Neural progenitor cell (in vitro differentiated cells): ENCODE results near the gene SPAG7. TPM values are rescaled to one million over a fixed set of nuclear protein-coding genes. Genes with fewer than 3 reads are reported as not detected.

ENCODE experiments used
- DNase-seq: peaks from one replicate; pipeline ENCODE4 v3.0.0-alpha.2; 2016; ENCODE audit warnings: low spot score
- H2AFZ ChIP-seq: fragments of 200-600 bp; sonication (generic); replicated peaks from 2 replicates; pipeline ENCODE4 v1.6.1; 2016; ENCODE audit warnings: antibody characterized with exemption
- H3F3A ChIP-seq: fragments of 200-600 bp; sonication (generic); 2 replicates; pipeline ENCODE4 v1.6.1; 2016; ENCODE audit warnings: antibody characterized with exemption, low read depth
- H3K27ac ChIP-seq: fragments of 200-600 bp; sonication (generic); 2 replicates; pipeline ENCODE4 v1.5.1; 2016; ENCODE audit warnings: mild to moderate bottlenecking
- H3K27me3 ChIP-seq: fragments of 200-600 bp; sonication (generic); 2 replicates; pipeline ENCODE4 v1.6.1; 2016; ENCODE audit warnings: mild to moderate bottlenecking, moderate library complexity
- H3K36me3 ChIP-seq: fragments of 200-600 bp; sonication (generic); 2 replicates; pipeline ENCODE4 v1.5.1; 2016
- H3K4me1 ChIP-seq: fragments of 200-600 bp; sonication (generic); 2 replicates; pipeline ENCODE4 v1.6.1; 2016; ENCODE audit warnings: mixed run types
- H3K4me2 ChIP-seq: fragments of 200-600 bp; sonication (generic); 2 replicates; pipeline ENCODE4 v1.6.1; 2016
- H3K4me3 ChIP-seq: fragments of 200-600 bp; sonication (generic); 2 replicates; pipeline ENCODE4 v1.5.1; 2016
- H3K79me2 ChIP-seq: fragments of 200-600 bp; sonication (generic); 2 replicates; pipeline ENCODE4 v1.6.1; 2016; ENCODE audit warnings: low read depth
- H3K9ac ChIP-seq: fragments of 200-600 bp; sonication (generic); 2 replicates; pipeline ENCODE4 v1.6.1; 2016
- H3K9me3 ChIP-seq: fragments of 200-600 bp; sonication (generic); 2 replicates; pipeline ENCODE4 v1.5.1; 2016; ENCODE audit warnings: low read depth
- H4K20me1 ChIP-seq: fragments of 200-600 bp; sonication (generic); 2 replicates; pipeline ENCODE4 v1.6.1; 2016; ENCODE audit warnings: low read depth
- H3K27ac Mint-ChIP-seq: 3 replicates; pipeline ENCODE4 v1.8.0; 2021; ENCODE audit warnings: mixed read lengths
- H3K27me3 Mint-ChIP-seq: 2 replicates; pipeline ENCODE4 v1.8.0; 2022; ENCODE audit warnings: low read depth, mild to moderate bottlenecking, inconsistent platforms, moderate library complexity, mixed read lengths; ENCODE audit not compliant: insufficient read depth
- H3K36me3 Mint-ChIP-seq: 3 replicates; pipeline ENCODE4 v1.8.0; 2021; ENCODE audit warnings: mixed read lengths
- H3K4me1 Mint-ChIP-seq: 3 replicates; pipeline ENCODE4 v1.8.0; 2021; ENCODE audit warnings: mixed read lengths
- H3K4me3 Mint-ChIP-seq: 3 replicates; pipeline ENCODE4 v1.8.0; 2021; ENCODE audit warnings: mild to moderate bottlenecking, moderate library complexity, mixed read lengths
- H3K9me3 Mint-ChIP-seq: 3 replicates; pipeline ENCODE4 v1.8.0; 2020; ENCODE audit warnings: mixed read lengths
- CTCF ChIP-seq: fragments of 200-600 bp; sonication (generic); IDR thresholded peaks from 2 replicates; pipeline ENCODE4 v1.5.1; 2017; ENCODE audit warnings: antibody characterized with exemption, mild to moderate bottlenecking
- EZH2 ChIP-seq: fragments of 200-600 bp; sonication (generic); IDR thresholded peaks from 2 replicates; pipeline ENCODE4 v1.6.1; 2017; ENCODE audit warnings: antibody characterized with exemption, mild to moderate bottlenecking, moderate library complexity
- EZH2phosphoT487 ChIP-seq: fragments of 200-600 bp; sonication (generic); IDR thresholded peaks from 2 replicates; pipeline ENCODE4 v1.6.1; 2017; ENCODE audit warnings: antibody characterized with exemption
- total RNA-seq: library from RNA; depleted of rRNA; stranded (reverse); fragments of >200 nt; gene quantifications from 2 replicates; pipeline ENCODE4 v1.2.3, GENCODE V29; 2015; ENCODE audit warnings: low replicate concordance

The SPAG7 gene
- total RNA-seq, 1 donor from 2014 or later: 79.7 TPM

- TF ChIP-seq EZH2 (no peak), EZH2phosphoT487 (no peak), CTCF (no peak)
- peak overlapping the region; percentile 7 for H3K4me3 Mint-ChIP-seq
- no peak overlapping the region for H3K27ac Mint-ChIP-seq
- H3K9me3 Mint-ChIP-seq: no peaks in the 10 kb centered on the region
- Histone ChIP-seq H2AFZ (no peak overlapping the region), H3K4me3 (no peak overlapping the region), H3F3A (peaks cover 28% of the 10 kb centered on the region), H3K79me2 (peaks cover 33% of the 10 kb centered on the region), H3K27me3 (no peaks in the 10 kb centered on the region), H4K20me1 (peaks cover 16% of the 10 kb centered on the region), H3K36me3 (no peaks in the 10 kb centered on the region), H3K9me3 (no peaks in the 10 kb centered on the region), H3K27ac (no peak overlapping the region), H3K4me2 (no peak overlapping the region), H3K9ac (no peak overlapping the region), H3K4me1 (peaks cover 14% of the 10 kb centered on the region)
- H3K36me3 Mint-ChIP-seq: peaks cover 13% of the 10 kb centered on the region
- peaks cover 5% of the 10 kb centered on the region for H3K27me3 Mint-ChIP-seq
- no peak for DNase-seq
- H3K4me1 Mint-ChIP-seq: peaks cover 19% of the 10 kb centered on the region
Measured at GRCh38 chr17:4936436-4936835, 31.2 kb downstream of the SPAG7 start.

- no peak overlapping the region for H3K9ac ChIP-seq
- no peaks in the 10 kb centered on the region for H3K9me3 Mint-ChIP-seq
- peaks cover 6% of the 10 kb centered on the region for H3K27me3 Mint-ChIP-seq
- H3K36me3 ChIP-seq: no peaks in the 10 kb centered on the region
- H3K79me2 ChIP-seq: peaks cover 25% of the 10 kb centered on the region
- H3K27ac Mint-ChIP-seq: no peak overlapping the region
- H3K4me3 Mint-ChIP-seq: no peak overlapping the region
- H3K9me3 ChIP-seq: no peaks in the 10 kb centered on the region
- H3K27ac ChIP-seq: no peak overlapping the region
- H2AFZ ChIP-seq: no peak overlapping the region
- TF ChIP-seq EZH2: no peak
- TF ChIP-seq CTCF: no peak
- TF ChIP-seq EZH2phosphoT487: no peak
- H4K20me1 ChIP-seq: peaks cover 8% of the 10 kb centered on the region
- no peak overlapping the region for H3K4me3 ChIP-seq
- no peak overlapping the region for H3K4me2 ChIP-seq
- H3K4me1 ChIP-seq: peaks cover 8% of the 10 kb centered on the region
- DNase-seq: no peak
- peaks cover 18% of the 10 kb centered on the region for H3K36me3 Mint-ChIP-seq
- peaks cover 20% of the 10 kb centered on the region for H3F3A ChIP-seq
- H3K27me3 ChIP-seq: no peaks in the 10 kb centered on the region
- H3K4me1 Mint-ChIP-seq: peaks cover 14% of the 10 kb centered on the region
Measured at GRCh38 chr17:4935650-4936049, 32.0 kb downstream of the SPAG7 start.

- Mint-ChIP-seq H3K4me3 (peak overlapping the region; percentile 39), H3K27me3 (peaks cover 6% of the 10 kb centered on the region), H3K27ac (peak overlapping the region; percentile 33), H3K36me3 (peaks cover 20% of the 10 kb centered on the region), H3K4me1 (peaks cover 12% of the 10 kb centered on the region), H3K9me3 (no peaks in the 10 kb centered on the region)
- Histone ChIP-seq H3K36me3 (no peaks in the 10 kb centered on the region), H3K4me1 (peaks cover 8% of the 10 kb centered on the region), H3K9ac (no peak overlapping the region), H3K4me3 (no peak overlapping the region), H3K9me3 (no peaks in the 10 kb centered on the region), H4K20me1 (peaks cover 6% of the 10 kb centered on the region), H3K79me2 (peaks cover 22% of the 10 kb centered on the region), H3F3A (peaks cover 8% of the 10 kb centered on the region), H3K4me2 (no peak overlapping the region), H3K27ac (no peak overlapping the region), H2AFZ (no peak overlapping the region), H3K27me3 (no peaks in the 10 kb centered on the region)
- DNase-seq: no peak
- TF ChIP-seq EZH2phosphoT487: no peak
- TF ChIP-seq CTCF: peak; percentile 24
Measured at GRCh38 chr17:4934173-4934979, 33.2 kb downstream of the SPAG7 start.
